Peyer's patch (tissue), 4 donors: Measurements from ENCODE around the gene ITPR1.

Source experiments
- CTCF ChIP-seq, 6 experiments: fragments of 450-650 bp in 4 of 6; fragments of 200-600 bp in 2 of 6; sonication (generic) in 1 of 6; IDR thresholded peaks; one replicate each; pipeline ENCODE4 v1.5.1; 2017 to 2019; ENCODE audit warnings: antibody characterized with exemption in 6 of 6, mild to moderate bottlenecking in 3 of 6, moderate library complexity in 1 of 6
- POLR2A ChIP-seq, 2 donors: fragments of 450-650 bp; IDR thresholded peaks; one replicate each; pipeline ENCODE4 v1.5.1; 2017; ENCODE audit warnings: antibody characterized with exemption in 2 of 2, mild to moderate bottlenecking in 2 of 2, moderate library complexity in 2 of 2

GRCh38 chr3:4570840-4571621, 77.9 kb downstream of the ITPR1 start:
- TF ChIP-seq POLR2A (IDR thresholded peaks at IDR 0.05) (no peak), CTCF (IDR thresholded peaks at IDR 0.05) (no peak)
